ENCODE results near the gene TPP1. TPM values are rescaled to one million over a fixed set of nuclear protein-coding genes. Genes with fewer than 3 reads are reported as not detected.

Gene TPP1
- total and polyA plus RNA-seq, 2 of the 13 experiments (the other 11 are each of a cell fraction or from before 2014, with no cell fraction given) = 13.9 to 74.6 TPM

GRCh38 chr11:6656584-6656915, 37.3 kb upstream of the TPP1 start:
- peaks cover 12% of the 10 kb centered on the region for H3K4me1 ChIP-seq (ENCODE audit: insufficient read depth, low read length)
- DNase-seq (ENCODE audit: low spot score) (no peak), FAIRE-seq (no peak), ATAC-seq (no peak)
- peaks cover 14 to 74% of the 10 kb centered on the region in 2 experiments for H3K27me3 ChIP-seq (ENCODE audit: control insufficient read depth in 1 of 2, insufficient read depth in 2 of 2, low read length in 2 of 2)
- intact Hi-C loops (cut with micrococcal nuclease; ENCODE audit: unreplicated experiment) = no loop called here
- in situ Hi-C loops (cut with HindIII; ENCODE audit: extremely low pct_ligation_motif_present, low pct_unique_long_range_greater_than_20kb) = no loop called here
- ChIA-PET POLR2A (no interaction called here), CTCF (ENCODE audit: low intra/inter-chr PET ratio, low total read pairs) (no interaction called here)
- no peak overlapping the region for H3K4me2 ChIP-seq (ENCODE audit: low read depth, low read length)
- no peak overlapping the region for H3K4me3 ChIP-seq (replicated peaks in 1 of 3; ENCODE audit: insufficient read depth in 1 of 3, low read depth in 2 of 3, low read length in 3 of 3)
- H3K9me3 ChIP-seq (ENCODE audit: low read length) = no peaks in the 10 kb centered on the region
- BruUV-seq (replicated peaks) = no TSS peak
- H3K9ac ChIP-seq (ENCODE audit: insufficient read depth, low read depth, low read length) = no peak overlapping the region
- no peaks in the 10 kb centered on the region for H4K20me1 ChIP-seq (ENCODE audit: insufficient read depth, low read length)
- H3K79me2 ChIP-seq (ENCODE audit: insufficient read depth, low read length) = no peaks in the 10 kb centered on the region
- H3K27ac ChIP-seq (ENCODE audit: extremely low read length, insufficient read depth, low read length) = no peak overlapping the region
- H2AFZ ChIP-seq (ENCODE audit: low read length) = no peak overlapping the region
- WGBS (ENCODE audit: low lambda C conversion rate) = 12% methylated on average over 4 of the region's 4 CpGs
- no peak for TF ChIP-seq ZNF639 (CRISPR knock-in tag; conservative IDR thresholded peaks at IDR 0.05)
- TF ChIP-seq ZNF24 (IDR thresholded peaks at IDR 0.05) = no peak
- no peak for TF ChIP-seq FOXA3 (CRISPR knock-in tag; IDR thresholded peaks at IDR 0.05)
- no peak for TF ChIP-seq NRL (CRISPR knock-in tag; IDR thresholded peaks at IDR 0.05; ENCODE audit: borderline replicate concordance)
- no peak for TF ChIP-seq ZNF878 (CRISPR knock-in tag; IDR thresholded peaks at IDR 0.05)
- no peak for TF ChIP-seq XRCC5 (optimal IDR thresholded peaks at IDR 0.05; ENCODE audit: low read length)
- TF ChIP-seq TGIF2 (CRISPR knock-in tag; IDR thresholded peaks at IDR 0.05) = no peak
- no peak for TF ChIP-seq MIER3 (CRISPR knock-in tag; IDR thresholded peaks at IDR 0.05; ENCODE audit: borderline replicate concordance)
- no peak for TF ChIP-seq HDAC1 (CRISPR knock-in tag; IDR thresholded peaks at IDR 0.05)
- no peak for TF ChIP-seq ZNF614 (CRISPR knock-in tag; IDR thresholded peaks at IDR 0.05; ENCODE audit: borderline replicate concordance)
- no peak for TF ChIP-seq RFX1 (IDR thresholded peaks at IDR 0.05)
- no peak for TF ChIP-seq RFX5 (IDR thresholded peaks at IDR 0.05; ENCODE audit: low read depth, low read length)
- no peak for TF ChIP-seq IRF1 (CRISPR knock-in tag; IDR thresholded peaks at IDR 0.05; ENCODE audit: low read depth)
- TF ChIP-seq PRMT3 (CRISPR knock-in tag; IDR thresholded peaks at IDR 0.05; ENCODE audit: borderline replicate concordance, low read depth) = no peak
- no peaks in the 10 kb centered on the region for H3K36me3 ChIP-seq (replicated peaks in 1 of 2; ENCODE audit: control insufficient read depth in 1 of 2, insufficient read depth in 2 of 2, low read length in 2 of 2)

All from HepG2 (cell line).